ENCODE measurements around the gene XK. TPM values are rescaled to one million over a fixed set of nuclear protein-coding genes. Genes with fewer than 3 reads are reported as not detected.

The XK gene
- total RNA-seq, 6 experiments from 2014 or later: 0.56 to 4.5 (median 1.6) TPM

DNA sequence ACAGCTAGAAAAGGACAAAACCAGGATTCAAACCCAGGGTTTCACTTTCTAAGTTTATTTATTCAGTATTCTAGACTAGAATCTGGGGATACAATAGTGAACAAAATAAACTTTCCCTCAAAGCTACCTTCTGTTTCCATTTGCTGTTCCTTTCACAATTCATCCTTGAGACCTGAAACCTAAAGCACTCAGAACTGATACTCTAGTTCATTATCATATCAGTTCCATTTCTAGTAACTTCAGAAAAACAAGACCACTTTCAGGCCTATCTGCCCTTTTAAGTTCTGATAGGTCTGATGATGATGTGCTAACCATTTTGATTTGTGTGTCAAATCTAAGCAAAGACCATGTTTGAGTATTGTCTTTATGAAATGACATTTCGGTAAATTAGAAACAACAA, 7.8 kb upstream of the XK start:
- Histone ChIP-seq H3K9me3 (no peaks in the 10 kb centered on the region), H3K27me3 (no peaks in the 10 kb centered on the region), H3K36me3 (no peaks in the 10 kb centered on the region), H3K27ac (no peak overlapping the region), H3K4me1 (no peaks in the 10 kb centered on the region), H3K4me3 (no peak overlapping the region)
- ATAC-seq (no peak), DNase-seq (no peak)
- intact Hi-C loops (cut with DNase I): no loop called here
- TF ChIP-seq, protein P1, sequence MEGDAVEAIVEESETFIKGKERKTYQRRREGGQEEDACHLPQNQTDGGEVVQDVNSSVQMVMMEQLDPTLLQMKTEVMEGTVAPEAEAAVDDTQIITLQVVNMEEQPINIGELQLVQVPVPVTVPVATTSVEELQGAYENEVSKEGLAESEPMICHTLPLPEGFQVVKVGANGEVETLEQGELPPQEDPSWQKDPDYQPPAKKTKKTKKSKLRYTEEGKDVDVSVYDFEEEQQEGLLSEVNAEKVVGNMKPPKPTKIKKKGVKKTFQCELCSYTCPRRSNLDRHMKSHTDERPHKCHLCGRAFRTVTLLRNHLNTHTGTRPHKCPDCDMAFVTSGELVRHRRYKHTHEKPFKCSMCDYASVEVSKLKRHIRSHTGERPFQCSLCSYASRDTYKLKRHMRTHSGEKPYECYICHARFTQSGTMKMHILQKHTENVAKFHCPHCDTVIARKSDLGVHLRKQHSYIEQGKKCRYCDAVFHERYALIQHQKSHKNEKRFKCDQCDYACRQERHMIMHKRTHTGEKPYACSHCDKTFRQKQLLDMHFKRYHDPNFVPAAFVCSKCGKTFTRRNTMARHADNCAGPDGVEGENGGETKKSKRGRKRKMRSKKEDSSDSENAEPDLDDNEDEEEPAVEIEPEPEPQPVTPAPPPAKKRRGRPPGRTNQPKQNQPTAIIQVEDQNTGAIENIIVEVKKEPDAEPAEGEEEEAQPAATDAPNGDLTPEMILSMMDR (IDR thresholded peaks at IDR 0.05): no peak
- no peak for TF ChIP-seq POLR2A (IDR thresholded peaks at IDR 0.05)
- WGBS (ENCODE audit: insufficient coverage, low coverage, low lambda C conversion rate, missing lambda C conversion rate): 55% methylated on average over 1 of the region's 1 CpG

DNA sequence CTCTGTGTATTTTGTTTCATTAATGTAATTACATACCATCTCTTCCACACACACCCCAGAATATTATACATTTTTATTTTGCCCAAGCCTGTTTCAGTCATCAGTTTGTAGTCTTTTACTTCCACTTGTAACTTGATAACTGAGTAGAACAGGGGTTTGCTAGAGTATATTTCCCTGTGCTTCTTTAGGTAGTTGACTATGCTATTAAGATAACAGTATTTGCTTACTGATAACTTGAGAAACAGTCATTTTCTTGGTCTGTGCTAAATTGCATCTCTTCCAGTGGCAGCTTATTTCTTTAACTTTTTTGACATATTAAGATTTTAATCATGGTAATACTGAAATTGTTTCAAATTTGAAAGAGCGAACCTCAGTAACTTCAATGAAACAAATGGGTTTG, 7.0 kb upstream of the XK start:
- intact Hi-C loops (cut with DNase I): no loop called here
- TF ChIP-seq POLR2A (IDR thresholded peaks at IDR 0.05): no peak
- TF ChIP-seq, protein P1 (IDR thresholded peaks at IDR 0.05): no peak
- DNase-seq: no peak
- no peaks in the 10 kb centered on the region for H3K4me1 ChIP-seq
- no peaks in the 10 kb centered on the region for H3K27me3 ChIP-seq
- no peak for ATAC-seq
- H3K4me3 ChIP-seq: no peak overlapping the region
- H3K36me3 ChIP-seq: no peaks in the 10 kb centered on the region
- 82% methylated on average over 1 of the region's 1 CpG for WGBS (ENCODE audit: insufficient coverage, low coverage, low lambda C conversion rate, missing lambda C conversion rate)
- no peak overlapping the region for H3K27ac ChIP-seq
- no peaks in the 10 kb centered on the region for H3K9me3 ChIP-seq

DNA sequence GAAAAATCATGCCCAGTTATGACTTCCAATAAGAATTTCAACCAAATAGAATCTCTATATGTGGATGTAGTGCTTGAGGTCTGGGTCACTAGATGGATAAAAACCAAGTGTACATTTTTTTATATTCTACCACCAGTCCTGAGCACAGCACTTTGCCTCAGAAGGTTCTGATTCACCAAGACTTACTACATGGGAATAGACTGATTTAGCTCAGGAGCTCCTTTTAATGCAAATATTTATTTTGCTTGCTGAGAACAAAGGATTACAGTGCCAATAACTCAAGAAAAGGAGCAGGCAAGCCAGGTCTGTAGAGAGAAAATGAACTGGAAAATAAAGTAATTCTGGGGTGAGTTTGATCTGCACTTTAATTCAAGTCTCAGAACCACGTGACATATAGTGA, 6.4 kb upstream of the XK start:
- intact Hi-C loops (cut with DNase I): no loop called here

DNA sequence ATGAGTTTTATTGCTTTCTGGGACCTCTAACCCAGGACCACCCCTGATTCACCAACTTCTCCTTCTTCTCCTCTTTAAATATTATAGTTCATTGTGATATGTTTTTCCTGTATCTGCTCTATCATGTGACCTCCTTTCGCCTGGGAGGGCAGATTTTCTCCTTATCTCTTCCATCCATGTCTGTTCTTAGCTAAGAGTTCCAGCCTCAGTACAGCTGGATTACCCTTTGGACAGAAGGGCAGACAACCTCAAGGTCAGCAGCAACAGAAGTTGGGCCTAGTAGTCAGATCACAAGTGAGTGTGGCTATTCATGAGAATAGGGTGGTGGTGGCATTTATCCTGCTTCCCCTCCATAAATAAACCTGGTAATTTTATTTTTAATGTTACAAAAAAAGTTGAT, 5.7 kb upstream of the XK start:
- TF ChIP-seq, protein P1 (IDR thresholded peaks at IDR 0.05): no peak
- no peak for TF ChIP-seq POLR2A (IDR thresholded peaks at IDR 0.05)
- no peaks in the 10 kb centered on the region for H3K27me3 ChIP-seq
- DNase-seq (no peak), ATAC-seq (no peak)
- H3K27ac ChIP-seq: no peak overlapping the region
- H3K36me3 ChIP-seq: no peaks in the 10 kb centered on the region
- intact Hi-C loops (cut with DNase I): no loop called here
- H3K4me3 ChIP-seq: no peak overlapping the region
- H3K9me3 ChIP-seq: no peaks in the 10 kb centered on the region
- WGBS (ENCODE audit: insufficient coverage, low coverage, low lambda C conversion rate, missing lambda C conversion rate): 58% methylated on average over 1 of the region's 1 CpG
- H3K4me1 ChIP-seq: no peaks in the 10 kb centered on the region

More for the DNA sequence above, 6.4 kb upstream of the XK start:
- Histone ChIP-seq H3K27ac (no peak overlapping the region), H3K27me3 (no peaks in the 10 kb centered on the region), H3K4me1 (no peaks in the 10 kb centered on the region), H3K4me3 (no peak overlapping the region), H3K9me3 (no peaks in the 10 kb centered on the region), H3K36me3 (no peaks in the 10 kb centered on the region)
- ATAC-seq: no peak
- 100% methylated on average over 1 of the region's 1 CpG for WGBS (ENCODE audit: insufficient coverage, low coverage, low lambda C conversion rate, missing lambda C conversion rate)
- no peak for DNase-seq
- TF ChIP-seq POLR2A (IDR thresholded peaks at IDR 0.05): no peak
- TF ChIP-seq, protein P1 (IDR thresholded peaks at IDR 0.05): no peak

DNA sequence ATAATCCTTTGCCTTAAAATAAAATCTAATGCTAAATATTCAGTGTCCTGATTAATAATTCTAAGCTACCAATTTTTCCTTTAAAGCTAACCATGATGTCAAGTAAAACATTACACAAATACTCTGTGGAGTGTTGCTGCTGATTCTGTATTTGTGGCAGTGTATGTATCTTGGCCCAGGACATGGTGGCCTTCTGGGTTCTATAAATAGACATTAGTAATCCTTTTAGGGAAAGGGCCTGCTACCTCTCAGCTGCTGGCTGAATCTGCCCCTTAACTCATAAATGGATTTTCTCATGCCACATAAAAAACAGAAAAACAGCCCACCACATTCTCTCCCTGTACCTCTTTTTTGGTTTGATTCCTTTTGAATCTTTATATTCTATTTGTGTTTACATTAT, 1.2 kb upstream of the XK start:
- peak in 1 of 4 donors; percentile 60 for ATAC-seq
- DNase-seq: no peak

More for the DNA sequence above, 1.2 kb upstream of the XK start:
- H3K27ac ChIP-seq: no peak overlapping the region
- no peak overlapping the region for H3K4me3 ChIP-seq
- H3K9me3 ChIP-seq: no peaks in the 10 kb centered on the region
- TF ChIP-seq POLR2A (IDR thresholded peaks at IDR 0.05): no peak
- TF ChIP-seq, protein P1 (IDR thresholded peaks at IDR 0.05): no peak
- intact Hi-C loops (cut with DNase I): no loop called here
- H3K27me3 ChIP-seq: no peaks in the 10 kb centered on the region
- no peaks in the 10 kb centered on the region for H3K4me1 ChIP-seq
- H3K36me3 ChIP-seq: no peaks in the 10 kb centered on the region

Measured in right lobe of liver (tissue), 6 donors.